ENCODE data around the gene CRTC2. TPM values are rescaled to one million over a fixed set of nuclear protein-coding genes. Genes with fewer than 3 reads are reported as not detected.

CRTC2 gene
- total RNA-seq, 1 donor from 2014 or later: 47.3 TPM

DNA sequence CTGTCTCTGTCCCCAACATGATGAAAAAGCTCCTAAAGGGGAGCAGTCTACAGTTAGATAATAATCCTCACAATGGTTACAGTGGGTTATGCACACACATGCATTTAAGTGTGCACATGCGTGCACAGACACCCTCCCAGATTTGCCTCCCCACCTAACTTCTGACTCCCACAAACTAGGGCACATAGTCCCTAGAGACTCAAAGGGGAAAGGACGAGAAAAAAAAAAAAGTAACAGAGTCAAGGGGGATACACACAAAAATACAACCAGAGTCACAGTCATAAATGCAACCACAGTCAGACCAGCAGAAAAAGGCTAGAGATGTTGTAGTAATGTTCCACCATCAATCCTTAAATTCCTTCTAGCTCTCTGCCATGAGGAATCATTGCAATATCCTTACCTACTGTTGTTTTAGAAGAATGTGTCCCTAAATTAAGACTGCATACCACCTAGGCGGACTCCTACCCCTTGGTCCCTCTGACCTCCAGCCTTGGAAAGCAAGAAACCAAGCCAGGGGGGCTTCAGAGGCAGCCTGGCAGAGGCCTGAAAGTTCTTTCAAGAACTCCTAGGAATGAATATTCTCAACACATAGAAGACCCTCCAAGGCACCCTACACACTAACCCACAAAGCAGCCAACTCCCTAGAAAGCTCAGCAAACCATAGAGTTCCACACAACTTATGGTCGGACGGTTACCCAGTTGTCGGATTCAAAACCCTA is 1.3 kb downstream of the CRTC2 start:
- TF ChIP-seq, protein P1, sequence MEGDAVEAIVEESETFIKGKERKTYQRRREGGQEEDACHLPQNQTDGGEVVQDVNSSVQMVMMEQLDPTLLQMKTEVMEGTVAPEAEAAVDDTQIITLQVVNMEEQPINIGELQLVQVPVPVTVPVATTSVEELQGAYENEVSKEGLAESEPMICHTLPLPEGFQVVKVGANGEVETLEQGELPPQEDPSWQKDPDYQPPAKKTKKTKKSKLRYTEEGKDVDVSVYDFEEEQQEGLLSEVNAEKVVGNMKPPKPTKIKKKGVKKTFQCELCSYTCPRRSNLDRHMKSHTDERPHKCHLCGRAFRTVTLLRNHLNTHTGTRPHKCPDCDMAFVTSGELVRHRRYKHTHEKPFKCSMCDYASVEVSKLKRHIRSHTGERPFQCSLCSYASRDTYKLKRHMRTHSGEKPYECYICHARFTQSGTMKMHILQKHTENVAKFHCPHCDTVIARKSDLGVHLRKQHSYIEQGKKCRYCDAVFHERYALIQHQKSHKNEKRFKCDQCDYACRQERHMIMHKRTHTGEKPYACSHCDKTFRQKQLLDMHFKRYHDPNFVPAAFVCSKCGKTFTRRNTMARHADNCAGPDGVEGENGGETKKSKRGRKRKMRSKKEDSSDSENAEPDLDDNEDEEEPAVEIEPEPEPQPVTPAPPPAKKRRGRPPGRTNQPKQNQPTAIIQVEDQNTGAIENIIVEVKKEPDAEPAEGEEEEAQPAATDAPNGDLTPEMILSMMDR (IDR thresholded peaks at IDR 0.05; ENCODE audit: partially characterized antibody, unreplicated experiment): no peak
- Mint-ChIP-seq H3K36me3 (ENCODE audit: unreplicated experiment) (no peaks in the 10 kb centered on the region), H3K4me1 (ENCODE audit: low read depth, unreplicated experiment) (peaks cover 32% of the 10 kb centered on the region), H3K27ac (ENCODE audit: unreplicated experiment) (peak overlapping the region; percentile 94), H3K4me3 (ENCODE audit: unreplicated experiment) (peak overlapping the region; percentile 93), H3K27me3 (ENCODE audit: unreplicated experiment) (peaks cover 14% of the 10 kb centered on the region), H3K9me3 (ENCODE audit: unreplicated experiment) (peaks cover 9% of the 10 kb centered on the region)
- DNase-seq: no peak

DNA sequence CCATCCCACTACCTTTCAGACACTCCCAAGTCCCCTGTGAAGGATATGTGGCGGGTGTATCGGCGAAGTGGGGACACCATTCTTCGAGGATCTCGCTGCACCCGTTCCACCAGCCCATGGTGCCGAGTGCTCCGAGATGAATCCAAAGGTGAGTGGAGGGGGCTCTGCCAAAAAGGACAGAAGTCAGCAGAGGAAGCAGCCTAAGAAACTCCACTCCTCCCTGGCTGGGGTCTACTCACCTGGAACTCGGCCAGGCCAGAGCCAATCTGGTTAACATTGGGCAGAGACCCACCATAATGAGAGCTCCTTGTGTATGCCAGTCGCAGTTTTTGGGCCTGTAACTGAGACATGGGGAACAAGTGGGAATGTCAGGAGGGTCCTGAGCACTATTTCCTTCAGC is 3.6 kb downstream of the CRTC2 start:
- TF ChIP-seq, protein P1 (IDR thresholded peaks at IDR 0.05; ENCODE audit: partially characterized antibody, unreplicated experiment): no peak
- no peak overlapping the region for H3K4me3 Mint-ChIP-seq (ENCODE audit: unreplicated experiment)
- peaks cover 13% of the 10 kb centered on the region for H3K27me3 Mint-ChIP-seq (ENCODE audit: unreplicated experiment)
- H3K9me3 Mint-ChIP-seq (ENCODE audit: unreplicated experiment): peaks cover 9% of the 10 kb centered on the region
- peaks cover 25% of the 10 kb centered on the region for H3K4me1 Mint-ChIP-seq (ENCODE audit: low read depth, unreplicated experiment)
- no peak for DNase-seq
- no peaks in the 10 kb centered on the region for H3K36me3 Mint-ChIP-seq (ENCODE audit: unreplicated experiment)
- no peak overlapping the region for H3K27ac Mint-ChIP-seq (ENCODE audit: unreplicated experiment)

DNA sequence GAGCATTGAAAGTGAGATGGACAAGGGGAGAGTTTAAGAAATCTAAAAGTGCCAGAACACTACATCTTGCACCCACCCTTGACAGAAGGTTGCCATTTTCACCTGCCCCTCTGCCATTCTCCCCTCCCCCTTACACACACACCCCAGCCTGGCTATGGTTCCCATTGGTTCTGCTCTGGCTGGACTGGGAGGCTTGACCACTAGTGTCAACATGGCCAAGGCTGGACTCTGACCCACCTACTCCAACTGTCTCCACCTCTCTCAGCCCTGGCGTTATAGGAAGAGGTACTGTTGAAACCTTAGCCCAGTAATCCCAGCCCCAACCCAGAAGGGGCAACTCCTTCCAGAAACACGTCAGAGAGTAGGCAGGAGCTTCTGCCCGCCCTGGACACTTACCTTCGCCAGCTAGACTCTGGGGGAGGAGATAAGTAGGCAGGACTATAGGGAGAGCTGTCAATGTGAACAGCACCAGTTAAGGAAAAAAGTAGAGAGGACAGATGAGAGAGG is 4.5 kb downstream of the CRTC2 start:
- Mint-ChIP-seq H3K4me1 (ENCODE audit: low read depth, unreplicated experiment) (peaks cover 21% of the 10 kb centered on the region), H3K4me3 (ENCODE audit: unreplicated experiment) (no peak overlapping the region), H3K9me3 (ENCODE audit: unreplicated experiment) (peaks cover 9% of the 10 kb centered on the region), H3K27me3 (ENCODE audit: unreplicated experiment) (peaks cover 10% of the 10 kb centered on the region), H3K36me3 (ENCODE audit: unreplicated experiment) (no peaks in the 10 kb centered on the region), H3K27ac (ENCODE audit: unreplicated experiment) (peak overlapping the region; percentile 30)
- TF ChIP-seq, protein P1 (IDR thresholded peaks at IDR 0.05; ENCODE audit: partially characterized antibody, unreplicated experiment): no peak
- DNase-seq: no peak

DNA sequence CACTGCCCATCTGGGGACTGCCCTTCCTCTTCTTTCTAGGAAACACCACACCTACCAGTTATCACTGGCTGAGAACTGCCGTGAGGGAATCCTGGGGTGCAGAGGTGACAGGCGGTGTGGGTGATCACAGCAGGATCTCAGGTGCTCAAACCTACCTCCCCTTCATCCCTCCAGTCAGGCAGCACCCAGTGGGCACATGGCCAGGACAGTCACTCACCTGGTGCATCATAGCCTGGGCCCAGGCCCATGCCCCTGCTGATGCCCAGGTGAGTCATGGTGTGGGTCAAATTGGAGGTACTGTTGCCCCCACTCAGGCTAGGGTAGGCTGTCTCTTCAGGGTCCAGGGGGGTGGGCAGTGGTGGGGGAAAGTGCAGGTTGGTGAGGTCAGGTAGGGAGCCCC is 6.6 kb downstream of the CRTC2 start:
- H3K36me3 Mint-ChIP-seq (ENCODE audit: unreplicated experiment): no peaks in the 10 kb centered on the region
- DNase-seq: no peak
- TF ChIP-seq, protein P1 (IDR thresholded peaks at IDR 0.05; ENCODE audit: partially characterized antibody, unreplicated experiment): no peak
- peaks cover 3% of the 10 kb centered on the region for H3K9me3 Mint-ChIP-seq (ENCODE audit: unreplicated experiment)
- peaks cover 6% of the 10 kb centered on the region for H3K27me3 Mint-ChIP-seq (ENCODE audit: unreplicated experiment)
- peaks cover 18% of the 10 kb centered on the region for H3K4me1 Mint-ChIP-seq (ENCODE audit: low read depth, unreplicated experiment)
- H3K4me3 Mint-ChIP-seq (ENCODE audit: unreplicated experiment): no peak overlapping the region
- H3K27ac Mint-ChIP-seq (ENCODE audit: unreplicated experiment): no peak overlapping the region

DNA sequence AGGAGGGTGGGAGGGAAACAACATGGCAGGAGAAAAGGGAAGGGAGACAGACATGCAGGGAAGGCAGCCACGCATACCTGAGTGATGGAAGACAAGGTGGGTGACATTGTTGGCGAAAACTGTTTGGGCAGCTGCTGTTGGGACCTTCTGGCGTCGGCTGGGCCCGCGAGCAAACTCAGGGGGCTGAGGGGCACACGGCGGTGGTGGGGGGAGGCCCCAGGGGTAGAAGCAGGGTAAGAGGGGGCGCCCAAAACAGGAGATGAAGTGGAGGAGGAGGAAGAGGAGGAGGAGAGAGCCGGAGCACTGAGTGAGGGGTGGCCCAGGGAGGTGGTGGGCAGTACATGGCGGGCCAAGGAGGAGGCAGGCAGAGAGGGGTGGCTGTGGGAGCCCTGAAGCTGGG is 7.2 kb downstream of the CRTC2 start:
- no peak for DNase-seq
- peaks cover 6% of the 10 kb centered on the region for H3K27me3 Mint-ChIP-seq (ENCODE audit: unreplicated experiment)
- no peaks in the 10 kb centered on the region for H3K36me3 Mint-ChIP-seq (ENCODE audit: unreplicated experiment)
- H3K4me1 Mint-ChIP-seq (ENCODE audit: low read depth, unreplicated experiment): peaks cover 13% of the 10 kb centered on the region
- H3K4me3 Mint-ChIP-seq (ENCODE audit: unreplicated experiment): no peak overlapping the region
- peak overlapping the region; percentile 31 for H3K27ac Mint-ChIP-seq (ENCODE audit: unreplicated experiment)
- TF ChIP-seq, protein P1 (IDR thresholded peaks at IDR 0.05; ENCODE audit: partially characterized antibody, unreplicated experiment): no peak
- H3K9me3 Mint-ChIP-seq (ENCODE audit: unreplicated experiment): peaks cover 3% of the 10 kb centered on the region
